TTC549 (cell line): ENCODE results near the gene GET3.

ENCODE experiments used
- FAIRE-seq: peaks from 2 replicates; lab custom pipeline; 2012; peaks lifted over from hg19 to GRCh38; lab: Jason Lieb, UNC

Gene GET3

GRCh38 chr19:12779162-12779993 lies 42.1 kb downstream of the GET3 start:
- FAIRE-seq: no peak

GRCh38 chr19:12782174-12782423 lies 44.8 kb downstream of the GET3 start:
- no peak for FAIRE-seq

GRCh38 chr19:12782424-12783290 lies 45.4 kb downstream of the GET3 start:
- FAIRE-seq: no peak

- no peak for FAIRE-seq
These were observed 46.1 kb downstream of the GET3 start for GRCh38 chr19:12783291-12783848.

GRCh38 chr19:12783849-12784393 lies 46.6 kb downstream of the GET3 start:
- no peak for FAIRE-seq

GRCh38 chr19:12784394-12784870 lies 47.1 kb downstream of the GET3 start:
- no peak for FAIRE-seq

- no peak for FAIRE-seq
These were observed 47.7 kb downstream of the GET3 start for GRCh38 chr19:12784871-12785430.

- FAIRE-seq: no peak
These were observed 48.2 kb downstream of the GET3 start for GRCh38 chr19:12785431-12786031.

GRCh38 chr19:12786141-12786870 lies 49.0 kb downstream of the GET3 start:
- no peak for FAIRE-seq

- no peak for FAIRE-seq
These were observed 49.7 kb downstream of the GET3 start for GRCh38 chr19:12786952-12787351.

- no peak for FAIRE-seq
These were observed 50.2 kb downstream of the GET3 start for GRCh38 chr19:12787458-12787857.

- no peak for FAIRE-seq
These were observed 50.9 kb downstream of the GET3 start for GRCh38 chr19:12788042-12788681.

GRCh38 chr19:12788682-12789097 lies 51.4 kb downstream of the GET3 start:
- no peak for FAIRE-seq

- FAIRE-seq: no peak
These were observed 52.0 kb downstream of the GET3 start for GRCh38 chr19:12789098-12789903.

GRCh38 chr19:12789904-12790619 lies 52.8 kb downstream of the GET3 start:
- FAIRE-seq: no peak

GRCh38 chr19:12790628-12791344 lies 53.5 kb downstream of the GET3 start:
- FAIRE-seq: no peak

- no peak for FAIRE-seq
These were observed 54.2 kb downstream of the GET3 start, which contains the start of gene JUNB for GRCh38 chr19:12791345-12792050. Gene JUNB (plus strand): TSS chr19:12791486. CDS start chr19:12791772, 286 bp downstream.
